DND-41 (cell line): ENCODE data around the gene TTC28.

Experiments used
- CTCF ChIP-seq: IDR thresholded peaks from 2 replicates; pipeline ENCODE4 v1.5.1; 2012; ENCODE audit warnings: borderline replicate concordance, low read length, moderate library complexity, mild to moderate bottlenecking; ENCODE audit not compliant: poor library complexity, severe bottlenecking; ENCODE audit errors: extremely low read depth
- EZH2 ChIP-seq: IDR thresholded peaks from 3 replicates; pipeline ENCODE4 v1.6.1; 2012; ENCODE audit warnings: borderline replicate concordance, low read depth, mild to moderate bottlenecking, moderate library complexity, low read length, inconsistent platforms; ENCODE audit not compliant: severe bottlenecking

- TF ChIP-seq CTCF (no peak), EZH2 (no peak)
Measured at GRCh38 chr22:28005513-28005912, 674.1 kb downstream of the TTC28 start.
